Prostate gland (tissue), 2 donors: Measurements from ENCODE around the gene CACNA1E.

ENCODE experiments used
- CTCF ChIP-seq, 4 experiments: fragments of 200-600 bp in 2 of 4; fragments of 450-650 bp in 2 of 4; sonication (generic) in 2 of 4; IDR thresholded peaks; 1 replicate in 3 of 4; 2 replicates in 1 of 4; pipeline ENCODE4 v1.5.1; 2016 to 2019; ENCODE audit warnings: antibody characterized with exemption in 4 of 4, mild to moderate bottlenecking in 2 of 4, moderate library complexity in 2 of 4
- POLR2AphosphoS5 ChIP-seq: sonication (generic); formaldehyde crosslinking; IDR thresholded peaks from one replicate; pipeline ENCODE4 v1.6.1; 2017; ENCODE audit warnings: antibody characterized with exemption

GRCh38 chr1:181807251-181807650, 323.9 kb downstream of the CACNA1E start:
- TF ChIP-seq CTCF (IDR thresholded peaks at IDR 0.05) (no peak), POLR2AphosphoS5 (no peak)
